A549 (cell line): ENCODE data around the gene EEFSEC.

Experiments used
- BCL3 ChIP-seq: fragments of >200 bp; sonication (Bioruptor Twin); formaldehyde crosslinking; IDR thresholded peaks from 3 replicates; pipeline ENCODE4 v1.6.1; 2016
- JUN ChIP-seq, 2 experiments: fragments of >200 bp; sonication (Bioruptor Twin); formaldehyde crosslinking; IDR thresholded peaks; 2 replicates in 1 of 2; 3 replicates in 1 of 2; pipeline ENCODE4 v1.6.1; 2016 to 2017
- JUNB ChIP-seq: fragments of >200 bp; sonication (Bioruptor Twin); formaldehyde crosslinking; IDR thresholded peaks from 2 replicates; pipeline ENCODE4 v1.6.1; 2016
- MAX ChIP-seq: IDR thresholded peaks from 2 replicates; pipeline ENCODE4 v1.6.1; 2012
- POLR2A ChIP-seq: IDR thresholded peaks from 2 replicates; pipeline ENCODE4 v1.6.1; 2012; ENCODE audit warnings: mild to moderate bottlenecking, low read length
- RAD21 ChIP-seq, 2 experiments: fragments of >200 bp in 1 of 2; sonication (Bioruptor Twin) in 1 of 2; formaldehyde crosslinking in 1 of 2; IDR thresholded peaks in 1 of 2; conservative IDR thresholded peaks in 1 of 2; 2 replicates in 1 of 2; 3 replicates in 1 of 2; pipeline ENCODE4 v1.6.1; 2012 to 2018; ENCODE audit warnings: inconsistent platforms in 1 of 2
- TF ChIP-seq, protein P1 (sequence below): fragments of >200 bp; sonication (Bioruptor Twin); formaldehyde crosslinking; IDR thresholded peaks from 3 replicates; pipeline ENCODE4 v1.5.1; 2016
- TF ChIP-seq, protein P2 (sequence below): fragments of 200-600 bp; sonication (generic); IDR thresholded peaks from 2 replicates; pipeline ENCODE4 v1.6.1; 2016; ENCODE audit warnings: antibody characterized with exemption, mild to moderate bottlenecking, moderate library complexity

DNA sequence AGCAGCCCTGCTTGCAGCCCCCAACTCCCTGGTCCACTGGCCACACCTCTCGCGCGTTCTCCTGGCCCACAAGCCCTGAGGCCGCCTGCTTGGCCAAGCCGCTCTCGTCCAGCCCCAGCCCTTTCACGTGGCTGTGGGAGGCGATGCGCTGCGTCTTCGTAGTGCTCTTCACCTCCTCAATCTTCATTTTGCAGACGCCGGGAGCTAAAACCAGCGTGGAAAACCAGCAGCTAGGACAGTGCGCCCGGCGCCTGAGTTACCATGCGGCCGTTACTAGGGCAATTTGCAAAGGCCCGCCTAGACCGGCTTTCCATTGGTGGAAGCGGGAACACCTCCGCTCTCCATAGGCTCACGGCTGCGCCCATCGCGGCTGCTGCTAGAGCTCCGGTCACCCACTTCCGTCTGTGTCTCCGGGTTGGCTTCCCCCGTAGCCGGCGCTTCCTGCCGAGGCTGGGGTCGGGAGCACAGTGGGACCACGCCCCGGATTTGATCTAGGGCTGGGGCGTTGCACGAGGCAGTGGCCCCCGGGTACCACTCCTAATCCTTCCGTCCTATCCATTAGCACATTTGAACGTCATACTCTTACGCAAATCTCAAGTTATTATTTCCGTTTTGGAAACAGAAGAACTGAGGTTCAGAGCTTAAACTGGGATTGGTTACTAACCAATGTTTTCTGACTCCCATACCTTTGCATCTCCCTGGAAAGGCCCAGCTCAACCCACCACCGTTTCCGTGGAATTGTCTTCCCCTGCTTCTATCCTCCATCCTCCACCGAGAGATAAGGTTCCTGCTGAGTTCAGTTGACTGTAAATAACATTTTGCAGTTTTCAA is 29.5 kb upstream of the EEFSEC start, which contains the start of gene RUVBL1:
- TF ChIP-seq RAD21 (conservative IDR thresholded peaks at IDR 0.05 in 1 of 2, IDR thresholded peaks at IDR 0.05 in 1 of 2) = no peak
- TF ChIP-seq JUN (IDR thresholded peaks at IDR 0.05) = peak in 1 of 2 experiments; percentile 75; a peak in 2 of 5 replicates
- peak; percentile 95 for TF ChIP-seq MAX
- TF ChIP-seq, protein P1, sequence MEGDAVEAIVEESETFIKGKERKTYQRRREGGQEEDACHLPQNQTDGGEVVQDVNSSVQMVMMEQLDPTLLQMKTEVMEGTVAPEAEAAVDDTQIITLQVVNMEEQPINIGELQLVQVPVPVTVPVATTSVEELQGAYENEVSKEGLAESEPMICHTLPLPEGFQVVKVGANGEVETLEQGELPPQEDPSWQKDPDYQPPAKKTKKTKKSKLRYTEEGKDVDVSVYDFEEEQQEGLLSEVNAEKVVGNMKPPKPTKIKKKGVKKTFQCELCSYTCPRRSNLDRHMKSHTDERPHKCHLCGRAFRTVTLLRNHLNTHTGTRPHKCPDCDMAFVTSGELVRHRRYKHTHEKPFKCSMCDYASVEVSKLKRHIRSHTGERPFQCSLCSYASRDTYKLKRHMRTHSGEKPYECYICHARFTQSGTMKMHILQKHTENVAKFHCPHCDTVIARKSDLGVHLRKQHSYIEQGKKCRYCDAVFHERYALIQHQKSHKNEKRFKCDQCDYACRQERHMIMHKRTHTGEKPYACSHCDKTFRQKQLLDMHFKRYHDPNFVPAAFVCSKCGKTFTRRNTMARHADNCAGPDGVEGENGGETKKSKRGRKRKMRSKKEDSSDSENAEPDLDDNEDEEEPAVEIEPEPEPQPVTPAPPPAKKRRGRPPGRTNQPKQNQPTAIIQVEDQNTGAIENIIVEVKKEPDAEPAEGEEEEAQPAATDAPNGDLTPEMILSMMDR = no peak
- TF ChIP-seq, protein P2, sequence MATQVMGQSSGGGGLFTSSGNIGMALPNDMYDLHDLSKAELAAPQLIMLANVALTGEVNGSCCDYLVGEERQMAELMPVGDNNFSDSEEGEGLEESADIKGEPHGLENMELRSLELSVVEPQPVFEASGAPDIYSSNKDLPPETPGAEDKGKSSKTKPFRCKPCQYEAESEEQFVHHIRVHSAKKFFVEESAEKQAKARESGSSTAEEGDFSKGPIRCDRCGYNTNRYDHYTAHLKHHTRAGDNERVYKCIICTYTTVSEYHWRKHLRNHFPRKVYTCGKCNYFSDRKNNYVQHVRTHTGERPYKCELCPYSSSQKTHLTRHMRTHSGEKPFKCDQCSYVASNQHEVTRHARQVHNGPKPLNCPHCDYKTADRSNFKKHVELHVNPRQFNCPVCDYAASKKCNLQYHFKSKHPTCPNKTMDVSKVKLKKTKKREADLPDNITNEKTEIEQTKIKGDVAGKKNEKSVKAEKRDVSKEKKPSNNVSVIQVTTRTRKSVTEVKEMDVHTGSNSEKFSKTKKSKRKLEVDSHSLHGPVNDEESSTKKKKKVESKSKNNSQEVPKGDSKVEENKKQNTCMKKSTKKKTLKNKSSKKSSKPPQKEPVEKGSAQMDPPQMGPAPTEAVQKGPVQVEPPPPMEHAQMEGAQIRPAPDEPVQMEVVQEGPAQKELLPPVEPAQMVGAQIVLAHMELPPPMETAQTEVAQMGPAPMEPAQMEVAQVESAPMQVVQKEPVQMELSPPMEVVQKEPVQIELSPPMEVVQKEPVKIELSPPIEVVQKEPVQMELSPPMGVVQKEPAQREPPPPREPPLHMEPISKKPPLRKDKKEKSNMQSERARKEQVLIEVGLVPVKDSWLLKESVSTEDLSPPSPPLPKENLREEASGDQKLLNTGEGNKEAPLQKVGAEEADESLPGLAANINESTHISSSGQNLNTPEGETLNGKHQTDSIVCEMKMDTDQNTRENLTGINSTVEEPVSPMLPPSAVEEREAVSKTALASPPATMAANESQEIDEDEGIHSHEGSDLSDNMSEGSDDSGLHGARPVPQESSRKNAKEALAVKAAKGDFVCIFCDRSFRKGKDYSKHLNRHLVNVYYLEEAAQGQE = no peak
- no peak for TF ChIP-seq JUNB
- TF ChIP-seq BCL3 = peak; percentile 61; the same call in 1 of the 3 replicates
- TF ChIP-seq POLR2A = peak; percentile 42
